Left cardiac atrium (tissue), 4 donors: ENCODE measurements around the gene FADS2. TPM values are rescaled to one million over a fixed set of nuclear protein-coding genes. Genes with fewer than 3 reads are reported as not detected.

Experiments
- ATAC-seq, 2 donors: fragments of 200-7000 bp; cut with Tn5 transposase; one replicate each; pipeline ENCODE4 v1.9.1; 2020; ENCODE audit warnings: mild to moderate bottlenecking in 2 of 2, moderate library complexity in 2 of 2
- DNase-seq: peaks from one replicate; pipeline ENCODE4 v3.0.0-alpha.2; 2020
- intact Hi-C, 2 donors: fragments of 100-400 bp; cut with DNase I; formaldehyde crosslinking; loops; one replicate each; pipeline versions ENCODE4 v1.14.1 to v1.15.1; 2022 to 2023
- microRNA-seq, 2 donors: library from miRNA; unstranded; fragments of <30 nt; microRNA quantifications; one replicate each; pipeline ENCODE4 v1.2.0, GENCODE V29; 2020
- total RNA-seq, 2 donors: library from RNA; stranded (reverse); fragmentation: NEBNext Ultra II Directional; extraction: Animal tissue kit (Norgen Biotek cat#: 25700); gene quantifications; one replicate each; pipeline ENCODE4 v1.2.1, GENCODE V29; 2021
- donor health status: DM: no; HTN: yes; CAD: no.
- donor health status: DM: no; HTN: yes; CAD: no; lungs with severe emphysema.
- donor health status: DM: yes; HTN: yes; CAD: no.
- donor health status: Dilated cardiomyopathy.

Gene FADS2
- total RNA-seq, 2 donors from 2014 or later, result 26.3 to 67.5 TPM

- intact Hi-C loops, result no loop called here
- ATAC-seq (no peak), DNase-seq (no peak)
Measured at GRCh38 chr11:61907282-61907681, 79.2 kb downstream of the FADS2 start.

DNA sequence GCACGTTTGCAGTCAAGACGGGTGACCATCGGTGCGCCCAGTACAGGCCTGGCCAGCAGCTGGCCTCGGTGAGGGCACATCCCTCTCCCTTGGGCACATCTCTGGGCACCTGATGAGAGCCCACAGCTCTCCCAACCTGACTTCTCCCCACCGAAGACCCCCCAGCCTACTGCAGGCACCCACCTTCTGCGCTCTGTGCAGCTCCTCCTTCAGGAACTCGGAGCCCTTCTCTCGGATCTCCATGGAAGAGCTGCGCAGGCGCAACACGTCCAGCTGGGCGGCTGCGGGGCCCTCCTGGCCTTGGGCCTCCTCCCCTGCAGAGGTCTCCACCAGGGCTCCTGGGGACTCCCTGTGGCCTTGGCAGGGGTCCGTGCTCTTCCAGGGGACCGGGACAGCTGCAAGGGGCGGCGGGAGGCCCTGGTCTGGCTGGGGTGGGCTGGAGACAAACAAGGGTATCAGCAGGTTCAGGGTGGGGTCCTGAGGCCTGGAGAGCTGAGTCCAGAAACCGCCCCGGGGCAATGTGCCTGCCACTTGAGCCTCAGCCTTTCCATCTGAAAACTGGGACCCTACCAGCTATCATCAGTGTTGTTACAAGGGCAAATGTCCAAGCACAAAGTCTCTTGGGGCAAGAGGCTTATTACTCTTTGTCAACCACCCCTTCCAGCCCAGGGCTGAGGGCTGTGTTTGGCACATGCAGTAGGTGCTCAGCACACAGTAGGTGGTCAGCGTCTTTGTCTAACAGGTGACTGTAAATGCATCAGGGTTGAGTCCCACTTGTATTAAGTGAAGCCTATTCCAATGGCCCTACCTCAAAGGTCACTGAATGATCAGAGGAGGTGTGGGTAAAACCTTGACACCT lies 80.0 kb downstream of the FADS2 start:
- no peak for ATAC-seq
- DNase-seq, result peak; percentile 10
- intact Hi-C loops, result no loop called here

DNA sequence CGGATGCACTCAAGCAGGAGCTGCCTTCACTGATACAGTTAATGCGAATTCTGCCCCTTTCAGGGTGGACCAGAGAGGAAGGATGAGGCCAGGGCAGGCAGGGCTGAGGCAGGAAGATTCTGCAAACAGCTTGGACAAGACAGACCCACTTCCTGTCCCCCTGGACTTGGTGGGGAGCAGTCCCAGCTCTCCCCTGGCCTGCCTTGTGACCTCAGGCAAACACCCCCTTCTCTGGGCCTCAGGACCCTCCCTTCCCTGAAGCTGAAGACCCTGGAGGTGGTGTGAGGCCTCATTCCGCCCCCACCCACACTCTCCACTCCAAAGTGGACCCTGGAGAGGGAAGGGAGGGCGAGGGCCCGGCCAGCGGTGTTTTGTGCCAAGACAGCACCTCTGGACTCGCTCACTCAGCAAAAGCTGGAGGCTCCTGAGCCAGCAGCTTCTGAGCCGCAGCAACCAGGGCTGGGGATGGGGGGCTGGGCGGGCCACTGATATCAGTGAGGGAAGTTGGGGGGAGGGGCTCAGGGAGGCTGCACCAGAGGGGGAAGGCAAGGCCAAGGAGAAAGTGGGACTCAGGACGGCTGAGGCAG lies 80.7 kb downstream of the FADS2 start:
- DNase-seq, result peak; percentile 66
- peak; percentile 33 to 36 for ATAC-seq
- intact Hi-C loops, result no loop called here

- no peak for ATAC-seq
- DNase-seq, result peak; percentile 25
- intact Hi-C loops, result no loop called here
Measured at GRCh38 chr11:61910187-61911127, 82.4 kb downstream of the FADS2 start.

DNA sequence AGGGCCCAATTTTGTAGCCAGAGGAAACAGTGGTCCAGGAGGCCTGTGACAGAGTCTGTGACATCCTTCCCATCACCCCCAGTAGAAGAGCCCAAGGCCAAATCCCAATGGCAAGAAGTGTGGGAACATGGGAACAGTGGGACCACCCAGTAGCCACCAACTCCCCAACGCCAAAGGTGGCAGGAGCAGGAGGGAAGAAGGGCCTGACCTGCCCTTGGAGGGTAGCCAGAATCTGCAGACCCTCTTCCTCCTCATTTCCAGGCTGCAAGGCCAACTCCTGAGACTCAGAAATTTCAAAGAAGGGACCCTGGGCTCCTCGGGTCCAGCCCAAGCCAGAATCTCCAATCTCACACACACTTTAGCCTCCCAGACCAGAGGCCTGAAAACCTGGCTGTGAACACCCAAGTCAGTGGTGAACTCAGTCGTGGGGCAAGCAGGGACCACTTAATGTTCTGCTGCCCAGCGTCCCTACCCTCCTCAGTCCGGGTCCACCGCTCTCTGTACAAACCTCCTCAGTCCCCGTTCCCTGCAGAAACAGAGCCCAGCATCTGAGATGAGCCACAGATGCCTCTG lies 83.1 kb downstream of the FADS2 start:
- DNase-seq (no peak), ATAC-seq (no peak)
- intact Hi-C loops, result no loop called here

DNA sequence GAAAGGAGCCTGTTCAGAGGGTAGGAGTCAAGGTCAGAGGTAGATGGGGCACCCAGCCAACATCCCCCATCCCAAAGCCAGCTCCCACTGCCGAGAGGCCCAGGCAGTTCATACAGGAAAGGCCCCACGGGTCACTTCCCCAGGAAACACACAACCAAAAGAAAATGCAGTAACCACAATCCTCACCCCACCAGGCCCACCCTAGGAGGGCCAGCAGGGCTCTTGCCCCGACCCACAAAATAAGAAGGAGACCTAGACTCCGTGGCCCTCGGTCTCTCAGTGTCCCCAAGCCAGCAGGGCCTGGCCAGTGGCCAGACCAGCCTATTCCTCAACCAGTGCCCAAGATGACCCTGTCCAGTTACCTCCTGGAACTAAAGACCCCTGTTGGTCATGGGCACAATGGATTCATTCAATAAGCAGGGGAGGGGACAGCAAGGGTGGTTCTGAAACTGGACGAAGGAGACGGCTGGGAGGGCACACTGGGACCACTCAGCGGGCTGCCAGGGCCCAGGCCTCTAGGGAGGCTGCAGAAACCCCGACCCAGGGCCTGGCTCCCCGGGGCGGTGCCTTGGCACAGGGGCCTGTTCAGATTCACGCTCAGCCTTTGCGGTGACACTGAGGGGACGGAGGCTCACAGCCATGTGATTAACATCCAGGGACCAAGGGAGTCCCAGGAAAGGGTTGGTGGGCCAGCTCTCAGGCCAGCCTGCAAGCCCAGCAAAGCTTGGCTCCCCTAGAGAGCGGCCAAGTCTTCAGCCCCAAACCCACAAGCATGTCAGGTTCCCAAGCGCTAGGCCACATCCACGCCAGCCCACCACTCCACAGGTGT lies 83.8 kb downstream of the FADS2 start:
- ATAC-seq (no peak), DNase-seq (no peak)
- intact Hi-C loops, result no loop called here

DNA sequence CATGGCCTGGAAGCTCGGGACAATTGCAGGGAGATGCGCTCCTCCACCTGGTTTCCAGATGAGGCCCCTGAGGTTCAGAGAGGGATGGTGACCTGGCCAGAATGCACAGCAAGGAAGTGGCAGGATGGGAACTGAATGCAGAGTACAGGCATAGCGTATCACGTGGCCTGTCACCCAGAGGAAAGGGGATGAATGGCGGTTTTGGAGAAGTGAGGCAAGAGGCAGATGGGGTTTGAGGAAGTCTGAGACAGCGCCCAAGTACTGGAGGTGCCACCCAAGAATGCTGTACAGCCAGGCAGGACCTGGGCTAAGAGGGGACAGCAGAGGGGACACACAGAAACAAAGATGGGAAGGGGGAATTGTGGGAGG lies 84.4 kb downstream of the FADS2 start:
- intact Hi-C loops, result no loop called here
- ATAC-seq (peak in 1 of 2 donors; percentile 28), DNase-seq (no peak)

DNA sequence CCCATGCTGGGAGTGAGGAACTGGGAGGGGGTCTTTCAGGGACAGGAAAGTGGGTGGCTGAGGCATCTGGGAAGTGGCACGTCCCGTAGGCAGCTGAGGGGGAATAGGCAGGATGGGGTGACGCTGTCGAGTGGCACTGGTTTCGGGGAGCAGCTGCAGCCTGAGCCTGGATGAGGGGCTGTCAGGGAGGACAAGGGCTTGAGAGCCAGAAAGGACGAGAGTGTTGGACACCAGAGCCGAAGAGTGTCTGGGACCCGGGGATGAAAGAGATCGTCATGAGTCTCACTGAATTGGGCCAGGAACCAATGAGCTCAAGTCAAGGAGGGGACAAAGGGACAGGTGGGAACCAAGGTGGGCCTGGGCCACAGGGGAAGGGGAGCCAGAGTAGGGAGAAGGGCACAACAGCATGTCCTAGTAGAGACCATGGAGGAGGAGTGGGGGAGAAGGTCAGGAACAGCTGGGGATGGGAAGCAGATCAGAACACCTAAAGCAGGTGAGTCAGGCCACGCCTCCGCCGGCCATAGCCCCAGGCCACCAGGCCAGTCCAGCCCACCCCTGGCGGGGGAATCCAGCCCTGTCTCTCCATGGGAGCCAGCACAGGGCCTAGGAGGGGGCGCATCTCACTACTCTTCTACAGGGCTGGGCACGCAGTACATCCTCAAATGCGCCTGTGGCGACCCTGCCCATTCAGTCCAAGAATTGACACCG lies 85.0 kb downstream of the FADS2 start:
- ATAC-seq, result no peak
- DNase-seq, result no peak
- intact Hi-C loops, result no loop called here

- no peak for DNase-seq
- intact Hi-C loops, result no loop called here
- no peak for ATAC-seq
Measured at GRCh38 chr11:61913699-61914395, 85.7 kb downstream of the FADS2 start.

DNA sequence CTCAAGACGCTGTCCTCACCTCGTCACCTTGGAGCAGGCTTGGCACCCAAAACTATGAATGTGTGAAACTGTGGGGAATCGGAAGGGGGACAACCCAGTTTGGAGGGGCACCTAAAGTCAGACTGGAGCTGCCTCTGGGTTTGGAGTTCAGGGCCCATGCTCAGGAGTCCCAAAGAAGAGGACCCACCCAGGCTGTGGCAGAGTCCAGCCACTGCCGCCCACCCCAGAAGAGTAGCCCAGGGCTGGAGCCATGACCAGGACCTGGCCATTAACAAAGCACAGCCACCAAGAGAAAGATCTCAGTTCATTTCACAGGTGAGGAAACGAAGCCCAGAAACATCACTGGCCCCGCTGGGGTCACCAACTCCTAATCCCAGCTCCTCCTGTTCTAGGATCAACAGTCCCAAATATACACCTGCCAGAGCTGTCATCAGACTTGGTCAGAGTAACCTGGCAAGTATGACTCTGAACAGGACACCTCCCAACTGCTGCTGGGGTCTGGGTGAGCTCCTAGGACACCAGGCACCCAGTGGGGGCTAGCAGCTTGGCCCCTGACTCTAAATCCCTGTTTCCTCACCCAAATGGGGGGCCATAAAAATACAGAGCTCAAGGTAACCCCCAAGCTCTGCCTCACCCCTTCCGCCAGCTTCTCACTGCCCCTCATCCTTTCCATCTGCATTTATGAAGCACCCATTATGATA lies 86.5 kb downstream of the FADS2 start:
- intact Hi-C loops, result no loop called here
- DNase-seq, result no peak
- ATAC-seq, result no peak

- ATAC-seq (no peak), DNase-seq (no peak)
Measured at GRCh38 chr11:61916737-61917333, 88.7 kb downstream of the FADS2 start.

More at GRCh38 chr11:61916737-61917333, 88.7 kb downstream of the FADS2 start:
- intact Hi-C loops, result no loop called here

Small RNAs within 50 kb of the gene (microRNA-seq; reads per million reads assigned to microRNA genes)
- gene MIR6746, result 2.0 to 2.2 reads per million in 2 donors

Other genes with a start within 250 kb of the FADS2 start
- gene SYT7, start 247.2 kb upstream of the FADS2 start, total RNA-seq, result 10 to 100 TPM; 36.7 to 39.7 TPM
- gene DAGLA, start 147.9 kb upstream of the FADS2 start, total RNA-seq, result 1 to 10 TPM; 4.1 to 5.0 TPM
- 1 to 10 TPM; 4.0 to 5.0 TPM for gene MYRF, start 75.7 kb upstream of the FADS2 start, total RNA-seq
- gene TMEM258, start 35.7 kb upstream of the FADS2 start, total RNA-seq, result 100 to 1,000 TPM; 112 to 114 TPM
- 10 to 100 TPM in 1 of 2 donors, 1 to 10 TPM in 1; 9.4 to 11.4 TPM for gene FEN1, start 35.4 kb upstream of the FADS2 start, total RNA-seq
- gene FADS1, start 11.3 kb upstream of the FADS2 start, total RNA-seq, result 10 to 100 TPM; 44.9 to 54.1 TPM
- gene FADS3, start 63.2 kb downstream of the FADS2 start, total RNA-seq, result 10 to 100 TPM; 70.5 to 90.6 TPM
- gene RAB3IL1, start 89.3 kb downstream of the FADS2 start, total RNA-seq, result 10 to 100 TPM; 17.3 to 21.8 TPM
- 1 to 10 TPM; 3.4 to 3.9 TPM for gene BEST1, start 122.1 kb downstream of the FADS2 start, total RNA-seq
- 1,000 to 10,000 TPM; 2,726 to 3,432 TPM for gene FTH1, start 139.3 kb downstream of the FADS2 start, total RNA-seq